ENCODE measurements around the gene SCN1A. TPM values are rescaled to one million over a fixed set of nuclear protein-coding genes. Genes with fewer than 3 reads are reported as not detected.
A peak's percentile ranks its signal among the peaks of the same experiment; 100 is the strongest.

The SCN1A gene
- total RNA-seq, 1 experiment from 2014 or later, result 0.62 TPM

DNA sequence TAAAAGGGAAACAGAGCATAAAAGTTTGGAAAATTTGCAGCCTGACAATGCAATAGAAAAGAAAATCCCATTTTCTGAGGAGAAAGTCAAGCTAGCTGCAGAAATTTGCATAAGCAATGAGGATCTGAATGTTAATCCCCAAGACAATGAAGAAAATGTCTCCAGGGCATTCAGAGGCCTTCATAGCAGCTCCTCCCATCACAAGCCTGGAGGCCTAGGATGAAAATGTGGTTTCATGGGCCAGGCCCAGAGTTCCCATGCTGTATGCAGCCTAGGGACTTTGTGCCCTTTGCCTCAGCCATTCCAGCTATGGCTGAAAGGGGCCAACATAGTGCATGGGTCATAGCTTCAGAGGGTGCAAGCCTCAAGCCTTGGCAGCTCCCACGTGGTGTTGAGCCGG is 10.3 kb upstream of the SCN1A start:
- ChIA-PET CTCF (interaction anchor here (0.6 kb wide), 1 partner anchor 10 kb away, joined by 3 read pairs; the partner anchor contains the start of gene SCN1A), POLR2A (ENCODE audit: low non-redundant PET) (interaction anchor here (0.6 kb wide), 1 partner anchor 15 kb away, joined by 6 read pairs; no protein-coding TSS in a partner anchor)
- no peak overlapping the region for H3K4me3 ChIP-seq (ENCODE audit: low read depth, low read length, poor library complexity, severe bottlenecking)
- TF ChIP-seq, protein P1, sequence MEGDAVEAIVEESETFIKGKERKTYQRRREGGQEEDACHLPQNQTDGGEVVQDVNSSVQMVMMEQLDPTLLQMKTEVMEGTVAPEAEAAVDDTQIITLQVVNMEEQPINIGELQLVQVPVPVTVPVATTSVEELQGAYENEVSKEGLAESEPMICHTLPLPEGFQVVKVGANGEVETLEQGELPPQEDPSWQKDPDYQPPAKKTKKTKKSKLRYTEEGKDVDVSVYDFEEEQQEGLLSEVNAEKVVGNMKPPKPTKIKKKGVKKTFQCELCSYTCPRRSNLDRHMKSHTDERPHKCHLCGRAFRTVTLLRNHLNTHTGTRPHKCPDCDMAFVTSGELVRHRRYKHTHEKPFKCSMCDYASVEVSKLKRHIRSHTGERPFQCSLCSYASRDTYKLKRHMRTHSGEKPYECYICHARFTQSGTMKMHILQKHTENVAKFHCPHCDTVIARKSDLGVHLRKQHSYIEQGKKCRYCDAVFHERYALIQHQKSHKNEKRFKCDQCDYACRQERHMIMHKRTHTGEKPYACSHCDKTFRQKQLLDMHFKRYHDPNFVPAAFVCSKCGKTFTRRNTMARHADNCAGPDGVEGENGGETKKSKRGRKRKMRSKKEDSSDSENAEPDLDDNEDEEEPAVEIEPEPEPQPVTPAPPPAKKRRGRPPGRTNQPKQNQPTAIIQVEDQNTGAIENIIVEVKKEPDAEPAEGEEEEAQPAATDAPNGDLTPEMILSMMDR (conservative IDR thresholded peaks at IDR 0.05; ENCODE audit: low read depth, low read length), result no peak
- TF ChIP-seq EZH2 (IDR thresholded peaks at IDR 0.05; ENCODE audit: borderline replicate concordance, low read depth, low read length, poor library complexity, severe bottlenecking), result no peak
- intact Hi-C loops (cut with micrococcal nuclease; ENCODE audit: unreplicated experiment), result no loop called here
- no TSS peak for BruUV-seq (replicated peaks)
- no peaks in the 10 kb centered on the region for H3K9me3 ChIP-seq (ENCODE audit: low read depth, low read length, poor library complexity, severe bottlenecking)
- no peaks in the 10 kb centered on the region for H3K36me3 ChIP-seq (ENCODE audit: insufficient read depth, low read length, poor library complexity, severe bottlenecking)
- peaks cover 3% of the 10 kb centered on the region for H3K4me1 ChIP-seq (ENCODE audit: insufficient read depth, low read length, poor library complexity, severe bottlenecking)
- no peaks in the 10 kb centered on the region for H3K27me3 ChIP-seq (replicated peaks; ENCODE audit: insufficient read depth, low read depth, low read length, poor library complexity)
- no peak overlapping the region for H3K27ac ChIP-seq (ENCODE audit: low read depth, low read length, poor library complexity, severe bottlenecking)
- peak; percentile 52 for DNase-seq (ENCODE audit: low spot score)

DNA sequence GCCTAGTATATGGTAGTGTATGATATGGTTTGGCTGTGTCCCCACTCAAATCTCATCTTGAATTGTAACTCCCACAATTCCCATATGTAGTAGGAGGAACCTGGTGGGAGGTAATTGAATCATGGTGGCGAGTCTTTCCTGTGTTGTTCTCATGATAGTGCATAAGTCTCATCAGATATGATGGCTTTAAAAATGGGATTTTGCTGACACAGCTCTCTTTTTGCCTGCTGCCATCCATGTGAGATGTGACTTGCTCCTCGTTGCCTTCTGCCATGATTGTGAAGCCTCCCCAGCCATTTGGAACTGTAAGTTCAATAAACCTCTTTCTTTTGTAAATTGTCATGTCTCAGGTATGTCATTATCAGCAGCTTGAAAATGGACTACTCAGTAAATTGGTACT is 9.5 kb upstream of the SCN1A start:
- BruUV-seq (replicated peaks), result no TSS peak
- CTCF ChIA-PET, result no interaction called here

DNA sequence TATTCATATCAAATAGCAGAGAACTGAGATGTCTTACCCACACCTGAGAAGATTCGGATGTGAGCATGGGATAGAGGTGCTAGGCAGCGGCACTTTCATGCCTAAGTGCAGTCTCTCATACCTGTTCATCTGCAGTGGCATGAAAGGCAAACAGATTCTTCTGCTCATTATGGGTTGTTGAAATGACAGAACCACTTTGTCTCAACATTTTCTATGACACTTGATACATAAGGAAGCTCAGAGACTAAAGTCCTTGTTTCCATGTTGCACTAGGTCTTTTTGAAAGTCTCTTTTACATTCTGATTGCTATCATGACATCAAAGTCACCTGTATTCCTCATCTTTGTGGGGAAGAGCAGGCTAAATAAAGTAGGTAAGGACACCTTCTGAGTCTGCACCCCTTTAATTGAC is 8.0 kb upstream of the SCN1A start:
- no peaks in the 10 kb centered on the region for H3K36me3 ChIP-seq (ENCODE audit: insufficient read depth, low read length, poor library complexity, severe bottlenecking)
- H3K4me1 ChIP-seq (ENCODE audit: insufficient read depth, low read length, poor library complexity, severe bottlenecking), result peaks cover 3% of the 10 kb centered on the region
- H3K9me3 ChIP-seq (ENCODE audit: low read depth, low read length, poor library complexity, severe bottlenecking), result no peaks in the 10 kb centered on the region
- ChIA-PET POLR2A (ENCODE audit: low non-redundant PET) (no interaction called here), CTCF (interaction anchor here (0.5 kb wide), 1 partner anchor 577 kb away, joined by 9 read pairs; no protein-coding TSS in a partner anchor)
- no peak for DNase-seq (ENCODE audit: low spot score)
- intact Hi-C loops (cut with micrococcal nuclease; ENCODE audit: unreplicated experiment), result no loop called here
- TF ChIP-seq, protein P1 (conservative IDR thresholded peaks at IDR 0.05; ENCODE audit: low read depth, low read length), result no peak
- TF ChIP-seq EZH2 (IDR thresholded peaks at IDR 0.05; ENCODE audit: borderline replicate concordance, low read depth, low read length, poor library complexity, severe bottlenecking), result no peak
- H3K27me3 ChIP-seq (replicated peaks; ENCODE audit: insufficient read depth, low read depth, low read length, poor library complexity), result no peaks in the 10 kb centered on the region
- H3K4me3 ChIP-seq (ENCODE audit: low read depth, low read length, poor library complexity, severe bottlenecking), result no peak overlapping the region
- H3K27ac ChIP-seq (ENCODE audit: low read depth, low read length, poor library complexity, severe bottlenecking), result no peak overlapping the region
- BruUV-seq (replicated peaks), result no TSS peak

More for the DNA sequence above, 9.5 kb upstream of the SCN1A start:
- no peak for DNase-seq (ENCODE audit: low spot score)
- H3K27ac ChIP-seq (ENCODE audit: low read depth, low read length, poor library complexity, severe bottlenecking), result no peak overlapping the region
- no peaks in the 10 kb centered on the region for H3K9me3 ChIP-seq (ENCODE audit: low read depth, low read length, poor library complexity, severe bottlenecking)
- H3K4me1 ChIP-seq (ENCODE audit: insufficient read depth, low read length, poor library complexity, severe bottlenecking), result peaks cover 3% of the 10 kb centered on the region
- TF ChIP-seq, protein P1 (conservative IDR thresholded peaks at IDR 0.05; ENCODE audit: low read depth, low read length), result no peak
- no peak overlapping the region for H3K4me3 ChIP-seq (ENCODE audit: low read depth, low read length, poor library complexity, severe bottlenecking)
- intact Hi-C loops (cut with micrococcal nuclease; ENCODE audit: unreplicated experiment), result no loop called here
- H3K27me3 ChIP-seq (replicated peaks; ENCODE audit: insufficient read depth, low read depth, low read length, poor library complexity), result no peaks in the 10 kb centered on the region
- H3K36me3 ChIP-seq (ENCODE audit: insufficient read depth, low read length, poor library complexity, severe bottlenecking), result no peaks in the 10 kb centered on the region
- POLR2A ChIA-PET (ENCODE audit: low non-redundant PET), result no interaction called here
